Stimulated activated CD4-positive, alpha-beta T cell treated with anti-CD3 and anti-CD28 coated beads, Interleukin-12 subunit alpha, Interleukin-12 subunit beta, amount 100 ng/mL, for 24 hours (primary cell): Measurements from ENCODE around the gene CLCN1.
"Not testable (repeated sequence)": the region's sequence is repeated elsewhere in the genome, so short reads cannot be mapped to it uniquely, and the experiment has no call there.

ENCODE experiments used
- DNase-seq, 2 experiments: peaks; one replicate each; pipeline ENCODE4 v3.0.0-alpha.2; 2020; ENCODE audit warnings: low read depth in 2 of 2

Gene CLCN1

DNA sequence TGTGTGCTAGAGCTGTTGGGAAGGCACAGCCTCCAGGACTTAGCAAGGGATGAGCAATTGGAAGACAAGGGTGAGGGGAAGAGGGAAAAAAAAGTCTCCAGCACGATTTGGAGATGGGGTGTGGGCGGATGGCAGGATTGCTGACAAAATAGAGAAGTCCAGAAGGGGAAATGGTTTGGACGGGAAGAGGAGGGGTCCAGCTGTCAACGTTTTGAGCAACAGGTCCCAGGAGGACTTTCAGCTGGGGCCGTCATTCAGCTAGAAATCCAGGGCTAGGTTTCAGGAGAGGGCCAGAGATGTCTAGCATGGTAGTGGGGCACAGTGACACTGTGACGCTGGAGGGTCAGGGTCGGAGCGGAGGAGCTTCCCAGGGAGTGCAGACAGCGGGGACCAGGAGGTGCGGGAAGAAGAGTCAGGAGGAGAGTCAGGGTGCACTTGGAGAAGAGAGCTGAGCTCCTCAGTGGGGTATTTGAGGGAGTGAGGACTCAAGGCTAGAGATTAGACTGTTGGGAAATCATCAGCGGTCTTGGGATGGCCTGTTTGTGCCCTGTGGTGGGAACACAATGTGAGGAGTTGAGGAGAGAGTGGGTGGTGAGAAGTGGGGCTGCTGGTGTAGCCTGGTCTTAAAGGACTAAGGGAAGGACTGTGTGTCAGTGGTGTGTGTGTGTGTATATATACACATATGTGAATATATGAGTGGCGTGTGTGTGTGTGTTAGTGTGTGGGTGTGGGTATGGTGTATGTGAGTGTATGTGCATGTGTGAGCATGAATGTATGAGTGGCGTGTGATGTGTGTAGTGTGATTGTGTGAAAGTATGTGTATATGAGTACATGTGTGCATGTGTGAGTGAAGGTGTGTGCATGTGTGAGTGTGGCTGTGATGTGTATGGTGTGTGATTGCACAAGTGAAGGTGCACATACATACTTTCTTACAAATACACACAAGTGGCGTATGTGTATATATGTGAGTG, 69.0 kb downstream of the CLCN1 start:
- DNase-seq = no peak

- no peak for DNase-seq
Observed at GRCh38 chr7:143385891-143386781, 70.2 kb downstream of the CLCN1 start.

DNA sequence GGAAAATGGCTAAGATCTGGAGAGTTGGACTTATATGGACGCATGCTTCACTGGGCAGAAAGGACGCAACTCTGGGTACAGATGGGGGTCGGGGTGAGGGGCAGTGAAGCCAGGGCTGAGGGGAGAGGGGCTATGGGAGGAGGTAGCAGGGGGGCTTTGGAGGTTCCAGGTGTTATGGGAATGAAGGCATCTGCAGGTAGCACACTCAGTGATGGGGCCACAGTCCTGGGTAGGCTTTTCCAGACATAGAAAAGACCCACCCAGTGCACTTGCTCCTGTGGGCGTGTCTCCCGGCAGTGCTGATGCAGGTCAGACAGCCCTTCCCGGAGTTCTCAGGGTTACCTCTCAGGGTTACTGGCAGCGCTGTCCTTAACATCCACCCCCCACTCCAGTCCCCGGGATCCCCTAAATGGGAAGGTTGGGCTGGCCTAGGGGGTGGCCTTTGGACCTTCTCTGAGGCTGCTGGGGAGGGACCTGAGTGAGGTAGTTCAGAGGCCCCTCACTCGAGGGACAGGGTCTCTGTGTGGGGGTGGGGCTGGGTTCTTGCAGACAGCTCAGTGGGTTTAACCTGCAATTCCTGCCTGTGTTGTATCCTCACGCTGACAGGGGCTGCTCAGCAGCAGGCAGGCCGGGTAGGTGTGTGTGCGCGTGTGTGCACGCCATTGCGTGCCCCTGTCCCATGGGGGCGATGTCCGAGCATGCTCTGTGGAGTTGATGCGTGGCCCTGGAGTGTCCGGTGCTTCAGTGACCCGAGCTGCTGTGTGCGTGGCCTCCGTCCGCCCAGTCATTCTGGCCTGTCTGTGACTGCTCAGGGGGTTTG, 71.5 kb downstream of the CLCN1 start:
- no peak for DNase-seq

- no peak for DNase-seq
Observed at GRCh38 chr7:143388051-143388450, 72.1 kb downstream of the CLCN1 start.

- no peak for DNase-seq
Observed at GRCh38 chr7:143388491-143389101, 72.7 kb downstream of the CLCN1 start.

GRCh38 chr7:143389316-143390103, 73.6 kb downstream of the CLCN1 start:
- DNase-seq = no peak

GRCh38 chr7:143390104-143390772, 74.3 kb downstream of the CLCN1 start:
- no peak for DNase-seq

GRCh38 chr7:143390773-143391317, 74.9 kb downstream of the CLCN1 start:
- DNase-seq = no peak

- no peak for DNase-seq
Observed at GRCh38 chr7:143391462-143392404, 75.8 kb downstream of the CLCN1 start.

- not testable (repeated sequence) for DNase-seq
Observed at GRCh38 chr7:143392427-143392826, 76.5 kb downstream of the CLCN1 start.

- DNase-seq = no peak
Observed at GRCh38 chr7:143392875-143393266, 77.0 kb downstream of the CLCN1 start.

GRCh38 chr7:143393267-143394041, 77.5 kb downstream of the CLCN1 start:
- no peak for DNase-seq

DNA sequence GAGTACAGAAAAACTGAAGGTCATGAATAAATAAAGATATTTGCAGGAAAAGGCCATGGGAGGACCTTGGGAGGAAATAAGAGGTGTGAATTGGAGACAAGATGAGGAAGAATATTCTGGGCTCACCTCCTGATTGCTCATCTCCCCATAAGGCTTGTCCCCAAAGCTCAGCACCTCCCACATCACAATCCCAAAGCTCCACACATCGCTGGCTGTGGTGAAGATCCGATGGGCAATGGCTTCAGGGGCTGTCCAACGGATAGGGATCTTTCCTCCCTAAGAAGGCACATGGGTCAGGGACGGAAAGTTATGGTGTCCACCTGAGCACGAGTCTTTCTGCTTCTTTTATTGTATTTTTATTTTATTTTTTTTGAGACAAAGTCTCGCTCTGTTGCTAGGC, 78.2 kb downstream of the CLCN1 start:
- DNase-seq = no peak

DNA sequence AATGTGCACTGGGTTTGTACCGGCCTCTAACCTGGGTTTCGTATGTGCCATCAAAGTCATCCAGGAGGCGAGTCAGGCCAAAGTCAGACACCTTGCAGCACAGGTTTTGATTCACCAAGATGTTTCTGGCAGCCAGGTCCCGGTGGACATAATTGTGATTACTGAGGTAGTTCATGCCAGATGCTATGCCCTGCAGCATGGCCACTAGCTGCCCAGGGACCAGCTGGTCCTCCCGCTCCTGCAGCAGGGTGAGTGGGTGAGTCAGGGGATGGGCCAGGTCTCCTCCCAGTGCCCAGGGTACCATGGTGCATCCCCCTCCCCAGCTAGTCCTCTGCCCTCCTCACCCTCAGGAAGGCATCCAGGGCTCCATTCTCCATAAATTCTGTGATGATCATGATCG, 78.9 kb downstream of the CLCN1 start:
- DNase-seq = no peak

GRCh38 chr7:143395187-143396149, 79.6 kb downstream of the CLCN1 start:
- no peak for DNase-seq

GRCh38 chr7:143396182-143396581, 80.3 kb downstream of the CLCN1 start:
- no peak for DNase-seq
